GM12892 (cell line): ENCODE results near the gene TBX15.

Experiments
- POLR2A ChIP-seq: IDR thresholded peaks from 2 replicates; pipeline ENCODE4 v1.6.1; 2011; ENCODE audit warnings: low read depth, low read length, control low read depth
- POLR2AphosphoS5 ChIP-seq: IDR thresholded peaks from 2 replicates; pipeline ENCODE4 v1.6.1; 2011; ENCODE audit warnings: low read depth, low read length, control low read depth
- TAF1 ChIP-seq: IDR thresholded peaks from 2 replicates; pipeline ENCODE4 v1.6.1; 2011; ENCODE audit warnings: low read depth, mild to moderate bottlenecking, control low read depth, low read length, borderline replicate concordance

DNA sequence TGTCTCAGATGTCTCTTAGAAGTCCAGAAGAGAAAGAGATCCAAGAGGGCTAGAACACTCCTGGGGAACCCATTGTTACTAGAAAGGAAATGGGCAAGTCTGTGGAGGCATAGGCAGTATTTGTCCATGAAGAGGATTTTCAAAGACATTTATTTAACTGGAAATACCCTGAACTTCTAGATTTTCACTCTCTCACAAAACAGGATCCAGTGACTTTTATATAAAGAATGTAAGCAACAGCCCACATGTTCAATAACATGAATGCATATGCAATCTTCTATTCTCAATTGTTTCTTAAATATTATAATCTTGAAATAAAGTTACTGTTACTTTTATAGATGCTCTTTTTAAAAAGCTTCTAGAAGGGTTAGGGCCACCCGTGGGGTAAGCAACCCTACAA is 53.4 kb downstream of the TBX15 start:
- TF ChIP-seq POLR2AphosphoS5: no peak
- no peak for TF ChIP-seq POLR2A
- TF ChIP-seq TAF1: no peak
